Lung (tissue), 12 donors: ENCODE results near the gene ATP2B3. TPM values are rescaled to one million over a fixed set of nuclear protein-coding genes. Genes with fewer than 3 reads are reported as not detected.

Source experiments
- ATAC-seq: fragments of 200-7000 bp; cut with Tn5 transposase; one replicate; pipeline ENCODE4 v1.9.1; 2020; ENCODE audit warnings: moderate number of reproducible peaks; ENCODE audit not compliant: insufficient read depth, low FRiP score
- DNase-seq, 3 donors: peaks; one replicate each; pipeline ENCODE4 v3.0.0-alpha.2; 2013 to 2017
- H3K27ac ChIP-seq, 2 donors: one replicate each; pipeline ENCODE4 v1.5.1; 2013; ENCODE audit warnings: mild to moderate bottlenecking in 2 of 2, moderate library complexity in 2 of 2, control low read depth in 1 of 2, inconsistent platforms in 1 of 2, low read depth in 1 of 2, low read length in 1 of 2
- H3K27me3 ChIP-seq, 3 donors: one replicate each; pipeline ENCODE4 v1.5.1; 2013; ENCODE audit warnings: low read length in 2 of 3; ENCODE audit not compliant: control insufficient read depth in 3 of 3, insufficient read depth in 3 of 3
- H3K36me3 ChIP-seq, 4 donors: one replicate each; pipeline ENCODE4 v1.5.1; 2013; ENCODE audit warnings: low read length in 4 of 4, mild to moderate bottlenecking in 1 of 4, moderate library complexity in 1 of 4; ENCODE audit not compliant: control insufficient read depth in 4 of 4, insufficient read depth in 4 of 4
- H3K4me1 ChIP-seq, 5 donors: one replicate each; pipeline ENCODE4 v1.5.1; 2013; ENCODE audit warnings: low read length in 5 of 5, mild to moderate bottlenecking in 2 of 5, moderate library complexity in 1 of 5; ENCODE audit not compliant: control insufficient read depth in 5 of 5, insufficient read depth in 5 of 5
- H3K4me3 ChIP-seq: one replicate; pipeline ENCODE4 v1.5.1; 2013; ENCODE audit warnings: mild to moderate bottlenecking, control low read depth, moderate library complexity
- H3K9ac ChIP-seq, 2 donors: one replicate each; pipeline ENCODE4 v1.5.1; 2013; ENCODE audit warnings: low read length in 2 of 2, control low read depth in 1 of 2; ENCODE audit not compliant: insufficient read depth in 1 of 2
- H3K9me3 ChIP-seq, 4 donors: one replicate each; pipeline ENCODE4 v1.5.1; 2013; ENCODE audit warnings: low read length in 3 of 4, mild to moderate bottlenecking in 1 of 4, moderate library complexity in 1 of 4; ENCODE audit not compliant: control insufficient read depth in 4 of 4, insufficient read depth in 3 of 4
- WGBS, 2 donors: extraction: QIAGEN DNeasy Blood & Tissue Kit; methylation state at CpG; one replicate each; pipeline ENCODE4 v1.1.7; 2013; 5-methylcytosine and 5-hydroxymethylcytosine counted together
- polyA plus RNA-seq, 2 donors: library from polyadenylated mRNA; stranded (reverse); fragments of 200-250 nt; gene quantifications; one replicate each; pipeline ENCODE4 v1.2.1, GENCODE V29; 2013
- total RNA-seq, 2 donors: library from RNA; depleted of rRNA in 1 of 2; stranded (reverse); fragments of >200 nt in 1 of 2; gene quantifications; one replicate each; pipeline ENCODE4 v1.2.1, GENCODE V29; 2014 to 2021
- TF ChIP-seq, protein P1 (sequence below): IDR thresholded peaks from 2 replicates; pipeline ENCODE4 v1.5.1; 2012; ENCODE audit warnings: mild to moderate bottlenecking; ENCODE audit errors: control extremely low read depth, extremely low read depth
- donor health status: control.
- donor health status: control.
- donor health status: Bipolar disorder and iron deficiency.
- donor health status: healthy.
- donor health status: DM: yes; HTN: yes; CAD: no.

Gene ATP2B3
- total and polyA plus RNA-seq, 4 donors: 0.21 to 0.54 TPM; not detected in 2

DNA sequence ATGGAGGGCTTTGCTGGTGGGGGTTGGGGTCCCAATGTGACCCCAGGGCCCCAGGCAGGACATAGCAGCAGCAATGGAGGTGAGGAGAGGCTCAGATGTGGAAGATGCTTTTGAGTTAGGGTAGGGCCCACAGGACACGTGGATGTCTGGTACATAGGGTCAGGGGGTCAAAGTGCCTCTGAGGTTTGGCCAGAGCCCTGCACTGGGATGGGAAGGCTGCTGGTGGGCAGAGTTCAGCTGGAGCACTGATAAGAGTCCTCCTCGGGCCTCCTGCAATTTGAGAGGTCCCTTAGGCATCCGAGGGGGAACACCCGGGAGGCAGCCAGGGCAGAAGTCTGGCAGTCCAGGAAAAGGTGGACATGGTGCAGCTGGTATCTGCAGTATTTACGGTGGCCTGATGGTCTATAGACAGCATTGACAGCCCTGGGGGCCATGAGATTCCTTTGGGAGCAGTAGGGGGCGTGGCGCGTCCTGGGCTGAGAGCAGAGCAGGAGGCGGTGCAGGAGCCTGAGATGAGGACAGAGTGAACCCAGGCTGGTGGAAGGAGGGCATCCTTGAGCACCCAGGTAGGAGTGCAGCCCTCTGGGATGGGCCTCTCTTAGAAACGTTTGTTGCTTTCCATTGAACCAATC is 58.9 kb downstream of the ATP2B3 start:
- DNase-seq: no peak
- Histone ChIP-seq H3K9me3 (peaks cover 0 to 1% (median 0%) of the 10 kb centered on the region in 4 donors), H3K27ac (no peak overlapping the region), H3K9ac (no peak overlapping the region), H3K27me3 (no peaks in the 10 kb centered on the region), H3K36me3 (no peaks in the 10 kb centered on the region), H3K4me3 (no peak overlapping the region), H3K4me1 (no peaks in the 10 kb centered on the region)
- ATAC-seq: no peak
- TF ChIP-seq, protein P1, sequence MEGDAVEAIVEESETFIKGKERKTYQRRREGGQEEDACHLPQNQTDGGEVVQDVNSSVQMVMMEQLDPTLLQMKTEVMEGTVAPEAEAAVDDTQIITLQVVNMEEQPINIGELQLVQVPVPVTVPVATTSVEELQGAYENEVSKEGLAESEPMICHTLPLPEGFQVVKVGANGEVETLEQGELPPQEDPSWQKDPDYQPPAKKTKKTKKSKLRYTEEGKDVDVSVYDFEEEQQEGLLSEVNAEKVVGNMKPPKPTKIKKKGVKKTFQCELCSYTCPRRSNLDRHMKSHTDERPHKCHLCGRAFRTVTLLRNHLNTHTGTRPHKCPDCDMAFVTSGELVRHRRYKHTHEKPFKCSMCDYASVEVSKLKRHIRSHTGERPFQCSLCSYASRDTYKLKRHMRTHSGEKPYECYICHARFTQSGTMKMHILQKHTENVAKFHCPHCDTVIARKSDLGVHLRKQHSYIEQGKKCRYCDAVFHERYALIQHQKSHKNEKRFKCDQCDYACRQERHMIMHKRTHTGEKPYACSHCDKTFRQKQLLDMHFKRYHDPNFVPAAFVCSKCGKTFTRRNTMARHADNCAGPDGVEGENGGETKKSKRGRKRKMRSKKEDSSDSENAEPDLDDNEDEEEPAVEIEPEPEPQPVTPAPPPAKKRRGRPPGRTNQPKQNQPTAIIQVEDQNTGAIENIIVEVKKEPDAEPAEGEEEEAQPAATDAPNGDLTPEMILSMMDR: no peak
- WGBS, 2 donors: 76 to 80% methylated on average over 10 of the region's 10 CpGs

DNA sequence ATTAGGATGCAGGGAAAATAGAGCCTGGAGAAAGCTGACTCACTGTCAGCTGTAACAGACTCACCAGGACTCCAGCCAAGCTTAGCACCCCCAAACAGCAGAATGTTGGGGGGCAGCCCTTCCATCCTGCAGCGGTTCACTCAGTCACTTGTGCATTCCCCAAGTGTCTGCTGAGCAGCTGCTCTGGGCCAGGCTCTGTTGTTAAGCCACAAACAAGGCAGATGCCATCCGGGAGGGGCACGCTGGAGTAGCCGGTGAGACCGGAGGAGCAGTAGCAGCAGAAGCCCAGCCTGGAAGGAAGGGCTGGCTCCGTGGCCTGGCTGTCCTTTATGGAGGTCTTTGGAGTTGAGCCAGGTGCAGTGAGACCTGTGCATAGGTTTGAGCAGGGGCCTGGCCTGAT is 59.5 kb downstream of the ATP2B3 start:
- Histone ChIP-seq H3K27me3 (no peaks in the 10 kb centered on the region), H3K36me3 (no peaks in the 10 kb centered on the region)

DNA sequence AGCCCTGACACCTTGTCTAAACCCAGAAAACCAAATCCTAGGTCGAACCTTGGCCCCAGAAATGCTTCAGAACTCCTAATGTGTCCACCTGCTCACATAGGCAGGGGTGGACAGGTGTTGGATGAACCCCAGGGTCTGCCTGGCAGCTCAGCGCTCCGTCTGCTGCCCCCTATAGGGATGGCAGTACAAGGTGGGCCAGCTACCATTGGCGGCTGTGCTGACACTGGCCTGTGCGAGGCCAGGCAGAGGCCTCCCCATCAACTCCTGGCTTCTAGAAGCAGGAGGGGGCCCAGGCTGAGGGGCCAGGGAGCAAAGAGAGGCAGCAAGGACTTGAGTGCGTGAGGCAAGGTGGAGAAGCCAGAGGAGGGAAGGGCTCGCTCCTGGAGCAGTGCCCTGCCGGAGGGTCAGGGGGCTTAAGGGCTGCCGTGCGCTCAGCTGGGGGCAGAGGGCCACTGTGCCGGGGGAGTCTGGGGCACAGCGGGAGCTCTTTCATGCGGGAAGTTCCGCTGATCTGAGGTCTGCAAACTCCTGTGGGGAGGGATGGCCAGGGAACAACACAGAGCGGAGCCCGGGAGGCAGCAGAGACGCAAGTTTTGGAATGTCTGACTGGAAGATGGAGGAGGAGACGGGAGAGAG is 60.9 kb downstream of the ATP2B3 start:
- Histone ChIP-seq H3K27ac (no peak overlapping the region), H3K9ac (no peak overlapping the region), H3K9me3 (peaks cover 0 to 1% (median 0%) of the 10 kb centered on the region in 4 donors), H3K36me3 (no peaks in the 10 kb centered on the region), H3K27me3 (no peaks in the 10 kb centered on the region), H3K4me3 (no peak overlapping the region), H3K4me1 (no peaks in the 10 kb centered on the region)
- no peak for ATAC-seq
- TF ChIP-seq, protein P1: no peak
- 79 to 93% methylated on average over 17 to 18 of the region's 18 CpGs for WGBS, 2 donors
- no peak for DNase-seq

More for the DNA sequence above, 59.5 kb downstream of the ATP2B3 start:
- ATAC-seq (no peak), DNase-seq (no peak)
- no peak overlapping the region for H3K27ac ChIP-seq
- WGBS, 2 donors: 85 to 88% methylated on average over 3 to 6 of the region's 6 CpGs
- no peak overlapping the region for H3K9ac ChIP-seq
- H3K4me3 ChIP-seq: no peak overlapping the region
- TF ChIP-seq, protein P1: no peak
- no peaks in the 10 kb centered on the region for H3K4me1 ChIP-seq
- H3K9me3 ChIP-seq: peaks cover 0 to 1% (median 0%) of the 10 kb centered on the region in 4 donors
